B cell (primary cell): ENCODE results near the gene DTX3. TPM values are rescaled to one million over a fixed set of nuclear protein-coding genes. Genes with fewer than 3 reads are reported as not detected.
A peak's percentile ranks its signal among the peaks of the same experiment; 100 is the strongest.

Experiments
- ATAC-seq: fragments of 200-7000 bp; cut with Tn5 transposase; one replicate; pipeline ENCODE4 v1.10.0; 2021; ENCODE audit warnings: low read depth, mild to moderate bottlenecking, moderate number of reproducible peaks, moderate library complexity
- CTCF ChIA-PET: fragments of 350-600 bp; sonication (Branson Sonifier 250); formaldehyde crosslinking; loops from one replicate; lab custom pipeline; 2021; ENCODE audit warnings: antibody characterized with exemption, inconsistent platforms; lab: Charles Lee
- POLR2A ChIA-PET: fragments of 350-600 bp; sonication (Branson Sonifier 250); formaldehyde crosslinking; loops from one replicate; lab custom pipeline; 2021; ENCODE audit warnings: antibody characterized with exemption; lab: Charles Lee
- DNase-seq: peaks from one replicate; pipeline ENCODE4 v3.0.0; 2013
- H2AFZ ChIP-seq: 2 replicates; pipeline ENCODE4 v1.6.1; 2012; ENCODE audit warnings: mild to moderate bottlenecking, low read depth, low read length; ENCODE audit not compliant: insufficient read depth, poor library complexity, severe bottlenecking
- H3K27ac ChIP-seq, 2 donors: 1 replicate in 1 of 2; 2 replicates in 1 of 2; pipeline ENCODE4 v1.5.1; 2012 to 2013; ENCODE audit warnings: low read length in 2 of 2, mild to moderate bottlenecking in 2 of 2, moderate library complexity in 1 of 2
- H3K27me3 ChIP-seq, 4 experiments: fragments of 200-600 bp in 1 of 4; sonication (generic) in 1 of 4; replicated peaks in 1 of 4; 1 replicate in 2 of 4; 2 replicates in 2 of 4; pipeline versions ENCODE4 v1.6.1 to v1.7.0; 2013 to 2016; ENCODE audit warnings: low read length in 3 of 4, mild to moderate bottlenecking in 2 of 4, mixed read lengths in 1 of 4, moderate library complexity in 1 of 4; ENCODE audit not compliant: insufficient read depth in 4 of 4, control insufficient read depth in 3 of 4; ENCODE audit errors: control extremely low read depth in 1 of 4
- H3K36me3 ChIP-seq, 2 experiments: replicated peaks in 1 of 2; 1 replicate in 1 of 2; 2 replicates in 1 of 2; pipeline versions ENCODE4 v1.6.1 to v1.7.1; 2013; ENCODE audit warnings: low read length in 1 of 2; ENCODE audit not compliant: insufficient read depth in 2 of 2, control insufficient read depth in 1 of 2; ENCODE audit errors: control extremely low read depth in 1 of 2, extremely low read depth in 1 of 2
- H3K4me1 ChIP-seq, 2 donors: fragments of 200-600 bp in 1 of 2; sonication (generic) in 1 of 2; 1 replicate in 1 of 2; 2 replicates in 1 of 2; pipeline versions ENCODE4 v1.5.1 to v1.6.1; 2013 to 2017; ENCODE audit warnings: low read length in 2 of 2; ENCODE audit not compliant: control insufficient read depth in 2 of 2, insufficient read depth in 2 of 2
- H3K4me2 ChIP-seq: replicated peaks from 2 replicates; pipeline ENCODE3; 2012; ENCODE audit warnings: mild to moderate bottlenecking, low read depth, low read length; ENCODE audit not compliant: poor library complexity, severe bottlenecking
- H3K4me3 ChIP-seq, 5 experiments: fragments of 200-600 bp in 1 of 5; sonication (generic) in 1 of 5; 1 replicate in 3 of 5; 2 replicates in 2 of 5; pipeline versions ENCODE4 v1.5.1 to v1.7.0; 2011 to 2016; ENCODE audit warnings: low read length in 4 of 5, mild to moderate bottlenecking in 4 of 5, low read depth in 2 of 5, control low read depth in 1 of 5, moderate library complexity in 1 of 5; ENCODE audit not compliant: insufficient read depth in 1 of 5; ENCODE audit errors: control extremely low read depth in 1 of 5, extremely low read depth in 1 of 5
- H3K79me2 ChIP-seq: fragments of 200-600 bp; sonication (generic); one replicate; pipeline ENCODE4 v1.6.0; 2016; ENCODE audit warnings: low read length; ENCODE audit not compliant: control insufficient read depth, insufficient read depth
- H3K9ac ChIP-seq: fragments of 200-600 bp; sonication (generic); 2 replicates; pipeline ENCODE4 v1.6.1; 2017; ENCODE audit warnings: mild to moderate bottlenecking, low read length, moderate library complexity
- H3K9me3 ChIP-seq, 3 donors: one replicate each; pipeline versions ENCODE4 v1.6.1 to v1.7.1; 2013; ENCODE audit warnings: low read length in 2 of 3; ENCODE audit not compliant: control insufficient read depth in 2 of 3, insufficient read depth in 1 of 3; ENCODE audit errors: control extremely low read depth in 1 of 3
- H4K20me1 ChIP-seq: 2 replicates; pipeline ENCODE4 v1.6.0; 2012; ENCODE audit warnings: mild to moderate bottlenecking, low read length; ENCODE audit not compliant: insufficient read depth, control insufficient read depth, poor library complexity, severe bottlenecking
- H3K27ac Mint-ChIP-seq: one replicate; pipeline ENCODE4 v1.8.0; 2021; ENCODE audit warnings: mixed read lengths
- H3K27me3 Mint-ChIP-seq: one replicate; pipeline ENCODE4 v1.8.0; 2021; ENCODE audit warnings: mixed read lengths
- H3K4me1 Mint-ChIP-seq: one replicate; pipeline ENCODE4 v1.8.0; 2021; ENCODE audit warnings: mixed read lengths
- H3K4me3 Mint-ChIP-seq: one replicate; pipeline ENCODE4 v1.8.0; 2021; ENCODE audit warnings: mixed read lengths
- H3K9me3 Mint-ChIP-seq: one replicate; pipeline ENCODE4 v1.8.0; 2022; ENCODE audit warnings: mixed read lengths; ENCODE audit not compliant: insufficient read depth
- CTCF ChIP-seq: fragments of 200-600 bp; IDR thresholded peaks from one replicate; pipeline ENCODE4 v1.8.0; 2022; ENCODE audit warnings: antibody characterized with exemption, mild to moderate bottlenecking
- EZH2 ChIP-seq: IDR thresholded peaks from 2 replicates; pipeline ENCODE4 v1.6.1; 2012; ENCODE audit warnings: borderline replicate concordance, low read depth, mild to moderate bottlenecking, moderate library complexity, low read length; ENCODE audit not compliant: insufficient read depth, poor library complexity, severe bottlenecking
- WGBS: methylation state at CpG from one replicate; pipeline ENCODE4 v1.1.5; 2013; ENCODE audit warnings: missing lambda C conversion rate; ENCODE audit not compliant: insufficient coverage; 5-methylcytosine and 5-hydroxymethylcytosine counted together
- intact Hi-C: fragments of 100-400 bp; cut with micrococcal nuclease; formaldehyde crosslinking; loops from one replicate; pipeline ENCODE4 v1.10.0; 2022
- polyA plus RNA-seq: library from polyadenylated mRNA; depleted of rRNA; stranded (reverse); fragments of >200 nt; gene quantifications from 2 replicates; pipeline ENCODE4 v1.2.3, GENCODE V29; 2012
- total RNA-seq, 2 donors: library from RNA; stranded (reverse); fragments of 120-200 nt in 1 of 2; gene quantifications; 1 replicate in 1 of 2; 2 replicates in 1 of 2; pipeline versions ENCODE4 v1.2.3 to v1.2.4, GENCODE V29; 2013 to 2022

The DTX3 gene
- total and polyA plus RNA-seq, 2 donors (not counting 1 experiment from before 2014, with no cell fraction given) = 3.5 to 7.3 TPM

DNA sequence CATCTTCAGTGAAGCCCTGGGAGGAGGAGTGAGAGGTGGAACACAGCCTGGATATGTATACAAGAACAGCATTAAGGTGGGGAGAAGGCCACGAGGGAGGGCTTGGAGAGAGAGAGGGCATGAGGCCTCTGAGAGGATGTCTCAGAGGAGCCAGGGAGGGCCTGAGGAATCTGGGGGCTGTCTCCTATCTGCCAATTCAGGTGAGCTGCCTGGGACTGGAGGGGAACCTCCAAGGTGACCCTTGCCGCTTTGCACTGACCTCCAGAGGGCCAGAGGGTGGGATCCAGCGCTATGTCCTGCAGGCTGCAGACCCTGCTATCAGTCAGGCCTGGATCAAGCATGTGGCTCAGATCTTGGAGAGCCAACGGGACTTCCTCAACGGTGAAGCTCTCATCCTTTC lies 11.0 kb downstream of the DTX3 start:
- Mint-ChIP-seq H3K27me3 (peaks cover 55% of the 10 kb centered on the region), H3K27ac (peak overlapping the region; percentile 50), H3K4me1 (peaks cover 65% of the 10 kb centered on the region), H3K4me3 (peak overlapping the region; percentile 72), H3K9me3 (no peaks in the 10 kb centered on the region)
- TF ChIP-seq EZH2 = no peak
- no peak for TF ChIP-seq CTCF
- intact Hi-C loops = loop anchor here (2.0 kb wide), 2 partner anchors 17 to 25 kb away; partner anchors contain the start of genes B4GALNT1 and PIP4K2C
- no peak overlapping the region for H2AFZ ChIP-seq
- H3K36me3 ChIP-seq = no peaks in the 10 kb centered on the region
- no peak overlapping the region for H3K4me2 ChIP-seq
- peaks cover 10% of the 10 kb centered on the region for H4K20me1 ChIP-seq
- peaks cover 61 to 70% of the 10 kb centered on the region in 2 donors for H3K4me1 ChIP-seq
- 80% methylated on average over 5 of the region's 5 CpGs for WGBS
- H3K9me3 ChIP-seq = peaks cover 0 to 12% (median 0%) of the 10 kb centered on the region in 3 donors
- ATAC-seq = no peak
- H3K4me3 ChIP-seq = no peak overlapping the region
- CTCF ChIA-PET = interaction anchor here (1.2 to 12.6 kb wide), 4 partner anchors 20 to 153 kb away, joined by 3 to 97 read pairs (median 4); no protein-coding TSS in a partner anchor
- no peaks in the 10 kb centered on the region for H3K79me2 ChIP-seq
- no peak overlapping the region for H3K27ac ChIP-seq
- POLR2A ChIA-PET = interaction anchor here (1.9 kb wide), 1 partner anchor 25 kb away, joined by 4 read pairs; the partner anchor contains the start of gene PIP4K2C
- H3K9ac ChIP-seq = no peak overlapping the region
- peaks cover 0 to 77% (median 42%) of the 10 kb centered on the region in 4 experiments for H3K27me3 ChIP-seq
- DNase-seq = no peak

GRCh38 chr12:57616383-57617101 lies 11.9 kb downstream of the DTX3 start:
- Histone ChIP-seq H3K9me3 (peaks cover 0 to 16% (median 0%) of the 10 kb centered on the region in 3 donors), H3K9ac (no peak overlapping the region), H3K4me2 (no peak overlapping the region), H3K4me1 (peaks cover 61 to 70% of the 10 kb centered on the region in 2 donors), H3K27me3 (peaks cover 0 to 77% (median 45%) of the 10 kb centered on the region in 4 experiments), H3K27ac (no peak overlapping the region), H4K20me1 (peaks cover 11% of the 10 kb centered on the region), H3K79me2 (no peaks in the 10 kb centered on the region), H2AFZ (no peak overlapping the region), H3K36me3 (no peaks in the 10 kb centered on the region), H3K4me3 (no peak overlapping the region)
- ChIA-PET CTCF (interaction anchor here (1.3 to 12.6 kb wide), 2 partner anchors 22 to 33 kb away, joined by 3 to 97 read pairs; no protein-coding TSS in a partner anchor), POLR2A (interaction anchor here (1.9 kb wide), 1 partner anchor 26 kb away, joined by 4 read pairs; the partner anchor contains the start of gene PIP4K2C)
- Mint-ChIP-seq H3K27ac (peak overlapping the region; percentile 26), H3K9me3 (no peaks in the 10 kb centered on the region), H3K4me1 (peaks cover 68% of the 10 kb centered on the region), H3K27me3 (peaks cover 62% of the 10 kb centered on the region), H3K4me3 (no peak overlapping the region)
- DNase-seq (peak; percentile 15), ATAC-seq (no peak)
- no peak for TF ChIP-seq EZH2
- no peak for TF ChIP-seq CTCF
- no CpG with 5 or more reads among the region's 3 CpGs for WGBS
- intact Hi-C loops = no loop called here
